RKO (cell line): Measurements from ENCODE around the gene ANKRD65.

Experiments used
- DNase-seq: peaks from one replicate; pipeline ENCODE4 v3.0.0-alpha.2; 2016; ENCODE audit warnings: low spot score

The ANKRD65 gene

DNA sequence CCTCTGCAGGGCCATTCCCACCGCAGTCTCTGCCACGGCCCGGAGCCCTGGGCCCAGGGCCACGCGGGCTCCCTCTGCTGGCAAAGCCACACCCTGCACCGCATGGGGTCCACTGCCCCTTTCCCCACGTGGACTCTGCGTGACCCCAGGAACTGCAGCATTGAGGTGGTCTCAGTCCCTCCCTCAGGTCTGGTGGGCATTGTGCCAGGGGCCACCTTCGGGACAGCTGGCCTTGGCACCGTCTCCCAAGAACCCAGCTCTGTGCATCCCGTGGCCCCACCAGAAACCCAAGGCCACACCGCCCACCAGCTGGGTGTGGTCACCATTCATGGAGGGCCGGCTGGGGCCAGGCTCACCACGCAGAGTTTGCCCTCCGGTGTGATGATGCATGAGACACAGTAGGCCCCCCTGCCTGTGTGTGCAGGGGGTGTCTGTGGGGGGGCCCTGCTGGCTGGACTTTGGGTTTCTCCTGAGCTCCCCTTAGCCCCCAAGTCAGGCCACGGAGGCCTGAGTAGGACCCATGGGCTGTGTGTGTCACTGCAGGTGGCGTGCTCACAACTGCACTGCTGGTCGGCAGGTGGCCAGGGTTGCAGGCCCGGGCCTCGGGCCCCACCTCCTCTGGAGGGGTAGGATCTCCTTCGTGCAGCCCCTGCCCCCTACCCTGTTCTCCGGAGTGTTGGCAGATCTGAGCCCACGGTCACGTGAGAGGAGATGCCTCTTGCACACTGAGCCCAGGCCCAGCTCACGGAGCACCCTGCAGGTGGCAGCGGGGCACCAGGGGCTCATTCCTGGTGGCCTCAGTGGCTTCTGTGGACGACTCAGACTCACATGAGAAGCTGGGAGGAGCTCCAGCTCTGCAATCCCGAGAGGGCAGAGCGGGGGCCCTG, 20.2 kb upstream of the ANKRD65 start:
- no peak for DNase-seq

DNA sequence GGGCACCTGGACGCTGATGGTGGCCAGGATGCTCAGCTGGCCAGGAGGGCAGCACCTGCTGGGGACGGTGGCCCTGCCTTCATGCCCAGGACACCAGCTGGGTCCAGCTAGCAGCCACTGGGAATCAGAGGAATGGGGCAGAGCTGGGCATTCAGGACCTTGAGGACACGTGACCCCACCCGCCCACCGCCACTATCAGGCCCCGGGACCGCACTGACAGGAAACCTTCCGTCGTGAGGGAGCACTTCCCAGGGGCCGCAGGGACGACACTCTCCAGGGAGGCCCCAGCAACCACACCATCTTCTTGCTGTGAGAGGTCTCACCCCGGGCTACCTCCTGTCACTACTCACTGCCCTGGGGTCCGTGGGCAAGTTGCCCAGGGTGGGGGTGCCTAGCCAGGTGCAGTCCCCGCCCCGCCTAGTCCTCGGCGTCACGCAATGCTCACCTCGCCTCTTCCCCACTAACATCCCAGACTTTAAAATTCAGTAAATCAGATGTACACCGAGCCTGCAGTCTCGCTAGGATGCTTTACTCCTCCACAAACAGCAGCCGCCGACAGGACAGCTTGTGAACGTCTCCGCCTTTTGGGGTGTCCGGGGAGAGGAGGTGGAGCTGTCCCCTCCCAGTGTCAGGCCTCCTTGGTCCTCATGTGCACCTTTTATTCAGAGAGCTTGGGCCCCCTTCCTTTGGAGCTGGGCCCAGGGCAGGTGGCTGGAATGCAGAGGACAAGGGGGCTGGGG, 19.4 kb upstream of the ANKRD65 start:
- no peak for DNase-seq

DNA sequence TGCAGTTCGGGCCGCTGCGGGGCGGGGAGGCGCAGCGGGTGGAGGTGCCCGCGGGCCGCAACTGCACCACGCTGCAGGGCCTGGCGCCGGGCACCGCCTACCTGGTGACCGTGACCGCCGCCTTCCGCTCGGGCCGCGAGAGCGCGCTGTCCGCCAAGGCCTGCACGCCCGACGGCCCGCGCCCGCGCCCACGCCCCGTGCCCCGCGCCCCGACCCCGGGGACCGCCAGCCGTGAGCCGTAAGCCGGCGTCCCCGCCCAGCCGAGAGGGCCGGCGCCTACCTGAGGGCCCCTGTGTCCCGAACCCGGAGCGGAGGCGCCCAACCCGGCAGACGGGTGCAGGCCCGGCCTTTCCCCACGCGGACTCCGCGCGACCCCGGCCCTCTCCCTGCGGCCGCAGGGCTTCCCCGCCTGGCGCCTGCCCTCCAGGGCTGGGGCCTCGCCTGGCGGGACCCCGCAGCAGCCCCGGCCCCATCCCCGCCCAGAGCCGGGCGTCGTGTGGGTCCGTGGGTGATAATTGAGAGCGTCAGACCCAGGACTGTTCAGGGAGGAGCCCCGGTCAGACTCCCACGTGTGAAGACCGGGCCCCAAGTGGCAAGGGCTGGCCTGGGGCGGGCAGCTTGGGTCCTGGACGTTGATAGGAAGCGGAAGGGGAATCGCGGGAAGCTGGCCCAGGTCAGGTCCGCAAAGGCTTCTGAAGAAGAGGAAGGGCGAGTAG, 18.6 kb upstream of the ANKRD65 start:
- no peak for DNase-seq

DNA sequence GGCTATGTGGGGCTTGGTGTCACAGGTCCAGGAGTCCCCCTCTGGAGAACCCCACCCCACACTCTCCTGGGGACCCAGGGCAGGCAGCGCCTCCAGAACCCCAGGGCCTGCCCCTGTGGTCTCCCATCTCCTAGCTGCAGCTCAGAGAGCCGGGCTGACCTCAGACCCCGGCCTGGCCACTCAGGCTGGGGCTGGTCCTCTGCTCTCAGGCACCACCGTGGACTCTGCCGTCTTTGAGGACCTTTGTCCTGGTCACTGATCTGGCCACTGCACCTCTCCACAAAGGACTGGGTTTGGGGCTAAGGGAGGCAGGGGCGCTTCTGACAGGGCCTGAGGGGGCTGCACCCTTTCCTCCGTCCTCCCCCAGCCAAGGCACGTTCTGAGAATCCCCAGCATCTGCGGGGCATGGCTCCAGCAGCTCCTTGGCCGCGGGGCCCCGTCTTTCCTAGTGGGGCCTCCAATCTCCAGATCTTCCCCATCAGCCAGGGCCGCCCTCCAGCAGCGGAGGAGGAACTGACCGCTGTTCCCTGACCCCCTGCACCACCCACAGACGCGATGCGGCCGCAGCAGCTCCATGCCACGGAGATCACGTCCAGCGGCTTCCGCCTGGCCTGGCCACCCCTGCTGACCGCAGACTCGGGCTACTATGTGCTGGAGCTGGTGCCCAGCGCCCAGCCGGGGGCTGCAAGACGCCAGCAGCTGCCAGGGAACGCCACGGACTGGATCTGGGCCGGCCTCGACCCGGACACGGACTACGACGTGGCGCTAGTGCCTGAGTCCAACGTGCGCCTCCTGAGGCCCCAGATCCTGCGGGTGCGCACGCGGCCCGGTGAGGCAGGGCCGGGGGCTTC, 17.7 kb upstream of the ANKRD65 start:
- no peak for DNase-seq

DNA sequence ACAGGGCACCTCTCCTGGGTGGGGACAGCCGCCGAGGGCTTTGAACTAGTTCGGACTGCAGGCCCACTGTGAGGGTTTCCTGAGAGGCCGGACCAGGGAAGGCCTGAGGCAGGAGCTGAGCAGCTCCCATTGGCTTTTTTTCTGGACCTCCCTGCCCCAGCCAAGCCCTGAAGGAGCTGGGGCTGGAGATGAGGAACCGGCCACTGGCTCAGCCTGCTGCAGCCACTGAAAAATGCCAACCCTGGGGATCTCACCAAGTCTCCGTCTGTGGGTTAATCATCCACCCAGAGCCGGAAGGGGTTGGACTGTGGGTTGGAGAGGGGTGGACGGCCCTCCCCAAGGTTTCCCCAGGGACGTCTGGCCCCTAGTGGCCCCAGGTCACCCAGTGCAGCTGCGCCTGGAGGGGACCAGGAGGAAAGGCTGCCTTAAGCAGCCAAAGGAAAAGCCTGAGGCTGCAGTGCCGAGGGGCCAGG, 16.9 kb upstream of the ANKRD65 start:
- no peak for DNase-seq

DNA sequence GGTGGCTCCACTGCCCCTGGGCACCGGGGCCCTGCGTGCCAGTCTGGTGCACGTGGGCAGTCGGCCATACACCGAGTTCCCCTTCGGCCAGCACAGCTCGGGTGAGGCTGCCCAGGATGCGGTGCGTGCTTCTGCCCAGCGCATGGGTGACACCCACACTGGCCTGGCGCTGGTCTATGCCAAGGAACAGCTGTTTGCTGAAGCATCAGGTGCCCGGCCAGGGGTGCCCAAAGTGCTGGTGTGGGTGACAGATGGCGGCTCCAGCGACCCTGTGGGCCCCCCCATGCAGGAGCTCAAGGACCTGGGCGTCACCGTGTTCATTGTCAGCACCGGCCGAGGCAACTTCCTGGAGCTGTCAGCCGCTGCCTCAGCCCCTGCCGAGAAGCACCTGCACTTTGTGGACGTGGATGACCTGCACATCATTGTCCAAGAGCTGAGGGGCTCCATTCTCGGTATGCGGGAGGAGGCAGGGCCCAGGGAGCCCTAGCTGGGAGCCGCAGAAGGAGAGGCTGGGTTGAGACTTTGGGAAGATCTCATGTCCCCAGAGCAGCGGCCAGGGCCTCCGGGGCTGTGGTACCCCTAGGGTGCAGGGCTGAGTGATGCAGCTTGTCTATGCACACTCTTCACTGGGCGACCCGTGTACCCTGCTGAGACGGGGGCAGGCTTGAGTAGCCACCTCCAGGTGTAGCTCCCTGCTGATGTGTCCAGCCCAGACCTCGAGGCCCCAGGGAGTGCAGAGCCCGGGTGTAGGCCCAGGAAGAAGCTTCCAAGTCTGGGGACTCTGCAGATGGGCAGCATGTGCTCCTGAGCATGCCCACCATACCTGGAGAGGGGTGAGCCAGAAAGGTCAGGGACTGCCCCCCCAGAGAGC, 16.2 kb upstream of the ANKRD65 start:
- no peak for DNase-seq

DNA sequence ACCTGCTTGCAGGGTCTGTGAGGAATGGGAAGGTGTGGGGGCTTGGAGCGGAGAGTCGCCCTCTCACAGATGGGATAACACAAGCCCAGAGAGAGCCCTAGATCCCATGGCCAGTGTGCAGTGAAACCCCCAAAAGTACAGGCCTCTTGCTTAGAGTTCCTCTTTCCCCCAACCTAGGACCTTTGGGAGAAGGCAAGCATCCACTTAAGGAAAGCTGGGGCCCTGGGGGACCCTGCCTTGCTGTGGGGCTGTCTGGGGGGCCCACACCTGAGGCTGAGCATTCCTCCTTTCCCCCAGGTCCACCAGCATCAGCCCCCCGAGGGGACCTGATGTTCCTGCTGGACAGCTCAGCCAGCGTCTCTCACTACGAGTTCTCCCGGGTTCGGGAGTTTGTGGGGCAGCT, 15.6 kb upstream of the ANKRD65 start:
- DNase-seq = no peak

DNA sequence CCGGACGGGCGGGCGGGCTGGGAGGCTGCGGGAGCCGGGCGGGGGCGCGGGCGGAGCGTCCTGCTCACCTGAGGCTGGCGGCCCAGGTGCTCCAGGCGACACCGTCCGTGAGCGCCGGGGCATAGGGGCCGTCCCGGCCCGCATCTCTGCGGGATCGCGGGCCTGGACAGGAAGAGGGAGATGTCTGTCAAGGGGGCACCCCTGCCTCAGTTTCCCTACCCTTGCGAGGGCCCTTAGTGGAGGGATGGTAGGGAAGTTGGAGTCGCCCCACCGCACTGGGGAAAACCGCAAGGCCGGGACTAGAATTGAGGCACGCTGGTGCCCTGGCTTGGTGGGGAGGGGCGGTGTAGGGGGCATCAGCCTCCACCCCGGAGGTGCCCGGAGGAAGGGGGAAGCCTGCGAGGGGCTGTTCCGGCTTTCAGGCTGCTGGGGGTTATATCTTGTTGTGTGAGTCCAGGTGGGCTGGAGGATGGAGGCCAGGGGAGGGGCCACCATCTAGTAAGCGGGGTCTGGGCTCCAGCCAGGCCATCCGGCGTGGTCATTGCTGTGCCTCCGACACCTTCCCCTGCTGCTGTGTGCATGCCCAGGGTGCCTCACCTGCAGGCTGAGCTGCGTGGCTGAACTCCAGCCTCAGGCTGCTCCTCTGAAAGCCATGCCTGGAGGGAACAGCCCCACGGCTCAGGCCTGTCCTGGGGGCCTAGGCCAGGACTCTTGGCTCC, 15.0 kb upstream of the ANKRD65 start:
- DNase-seq = no peak

DNA sequence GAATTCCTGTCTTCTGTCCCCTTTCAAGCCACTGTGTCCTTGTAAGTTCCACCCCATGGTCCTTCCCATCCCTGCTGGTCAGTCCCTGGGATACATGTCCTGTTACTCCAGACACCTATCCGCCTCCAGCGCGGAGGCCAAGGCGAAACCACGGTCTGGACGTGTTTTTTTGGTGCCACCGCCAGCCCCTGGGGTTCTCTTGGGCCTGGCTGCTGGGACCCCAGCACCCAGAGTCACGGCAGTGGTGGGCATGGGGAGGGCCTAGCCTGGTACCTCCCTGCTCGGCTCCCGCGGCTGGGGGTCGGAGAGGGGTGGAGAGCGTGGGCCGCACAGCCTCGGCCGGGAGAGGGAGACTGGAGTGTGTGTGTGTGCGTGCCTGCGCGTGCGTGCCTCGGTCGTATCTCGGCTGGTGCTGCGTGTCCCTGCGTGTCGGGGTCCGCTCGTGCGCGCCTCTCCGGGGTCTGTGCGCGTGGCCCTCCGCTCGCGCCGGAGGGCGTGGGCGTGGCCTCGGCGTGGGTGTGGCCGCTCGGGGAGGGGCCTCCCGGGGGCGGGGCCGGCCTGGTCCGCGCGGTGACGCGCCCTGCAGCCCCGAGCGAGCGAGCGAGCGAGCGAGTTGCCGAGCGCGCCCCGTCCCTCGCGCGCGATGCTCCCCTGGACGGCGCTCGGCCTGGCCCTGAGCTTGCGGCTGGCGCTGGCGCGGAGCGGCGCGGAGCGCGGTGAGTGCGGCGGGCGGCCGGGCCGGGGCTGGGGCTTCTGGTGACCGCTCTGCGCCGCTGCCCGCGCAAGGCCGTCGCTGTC, 14.2 kb upstream of the ANKRD65 start, which contains the start of gene VWA1:
TSS of gene VWA1 (plus strand) at position 585 of the 798 bp plus-strand sequence. CDS start at position 644, 59 bp downstream.
- DNase-seq = peak; percentile 59

DNA sequence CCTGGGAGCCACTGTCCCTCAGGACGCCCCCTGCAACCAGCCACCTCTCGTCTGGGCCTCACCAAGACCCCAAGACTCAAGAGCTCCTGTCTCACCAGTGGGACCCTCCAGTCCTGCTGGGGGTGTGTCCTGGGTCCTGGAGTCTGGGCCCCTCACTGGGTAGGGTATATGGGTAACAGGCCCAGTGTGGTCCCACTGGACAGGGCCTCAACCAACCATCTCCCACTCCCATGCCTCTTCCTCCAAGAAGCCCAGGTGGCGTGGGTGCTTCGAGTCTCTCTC, 13.7 kb upstream of the ANKRD65 start:
- DNase-seq = no peak

DNA sequence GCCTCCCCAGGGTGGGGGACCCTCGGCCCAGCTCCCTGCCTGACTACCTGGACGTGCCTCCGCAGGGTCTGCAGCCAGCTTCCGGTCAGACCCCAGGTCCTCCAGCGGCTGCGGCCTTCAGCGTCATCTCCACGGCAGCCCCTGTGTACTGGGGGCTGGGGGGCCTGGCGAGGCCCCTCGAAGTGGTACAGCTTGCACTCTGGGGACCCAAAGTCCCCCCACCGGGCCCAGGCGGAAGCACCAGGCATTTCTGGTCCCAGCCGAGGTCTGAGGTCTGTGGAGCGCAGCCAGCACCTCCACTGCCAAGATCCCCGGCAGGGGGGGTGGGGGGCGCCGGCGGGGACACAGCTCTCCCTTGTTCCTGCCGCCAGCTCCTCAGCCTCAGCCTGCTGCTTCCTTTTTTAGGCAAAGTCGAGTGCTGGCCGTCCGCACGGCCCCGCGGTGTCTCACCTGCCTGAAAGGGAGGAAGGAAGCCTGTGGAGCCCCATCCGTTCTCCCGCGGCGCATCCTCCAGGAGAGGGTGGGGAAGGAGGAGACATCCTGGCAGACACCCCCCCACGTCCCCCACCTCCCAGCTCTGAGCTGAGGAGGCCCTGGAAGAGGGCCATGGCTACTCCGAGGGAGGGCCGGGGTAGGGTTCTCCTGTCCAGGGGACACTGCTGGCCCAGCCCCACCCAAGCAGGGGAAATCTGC, 13.2 kb upstream of the ANKRD65 start:
- DNase-seq = no peak

DNA sequence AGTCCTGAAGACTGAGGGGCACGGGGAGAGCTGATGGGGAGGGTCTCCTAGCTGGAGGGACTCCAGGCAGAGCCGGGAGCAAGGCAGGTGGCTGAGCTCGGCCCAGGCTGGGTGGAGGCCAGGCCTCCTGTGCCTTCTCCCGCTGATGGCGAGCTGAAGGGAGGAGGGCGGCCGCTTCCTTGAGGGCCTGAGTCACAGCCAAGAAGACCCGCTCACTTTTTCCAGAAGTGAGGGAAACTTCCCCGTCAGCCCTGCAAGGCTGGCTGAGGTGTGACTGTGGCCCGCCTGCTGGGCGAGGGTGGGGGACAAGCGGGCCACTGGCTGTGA, 12.7 kb upstream of the ANKRD65 start:
- DNase-seq = peak; percentile 27

DNA sequence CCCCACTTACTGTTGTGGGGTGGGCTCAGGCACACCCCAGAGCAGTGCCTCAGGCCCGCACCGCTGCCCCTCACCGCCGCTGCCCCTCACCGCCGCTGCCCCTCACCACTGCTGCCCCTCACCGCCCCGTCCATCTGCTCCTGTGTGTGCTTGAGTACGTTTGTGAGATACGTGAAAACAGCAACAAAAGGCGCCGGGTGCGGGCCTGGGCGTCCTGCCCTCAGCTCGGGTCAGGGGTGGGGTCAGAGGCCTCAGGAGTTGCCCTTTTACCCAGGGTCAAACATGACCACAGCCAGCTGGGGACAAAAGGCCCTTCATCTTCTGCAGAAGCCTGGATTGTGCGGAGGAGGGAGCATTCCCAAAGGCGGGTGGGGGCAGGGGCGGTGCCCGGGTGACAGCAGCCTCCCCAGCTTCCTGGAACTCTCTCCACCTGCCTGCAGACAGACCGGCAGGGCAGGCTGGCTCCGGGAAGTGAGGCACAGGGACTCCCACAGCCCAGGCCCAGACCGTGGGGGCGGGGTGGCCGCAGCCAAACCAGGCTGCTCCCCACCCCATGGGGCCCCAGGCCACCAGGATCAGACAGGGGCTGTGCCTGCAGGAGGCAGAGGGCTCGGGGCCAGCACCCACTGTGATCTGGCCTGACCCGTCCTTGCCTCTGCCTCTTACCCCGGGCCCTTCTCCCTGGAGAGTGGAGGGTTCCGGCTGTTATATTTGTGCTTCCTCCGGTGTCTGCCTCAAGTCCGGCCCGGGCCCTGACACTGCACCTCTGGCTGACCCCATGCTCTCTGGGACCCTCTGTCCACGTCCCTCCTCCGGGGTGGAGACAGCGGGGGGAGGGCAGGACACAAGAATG, 12.1 kb upstream of the ANKRD65 start:
- no peak for DNase-seq

DNA sequence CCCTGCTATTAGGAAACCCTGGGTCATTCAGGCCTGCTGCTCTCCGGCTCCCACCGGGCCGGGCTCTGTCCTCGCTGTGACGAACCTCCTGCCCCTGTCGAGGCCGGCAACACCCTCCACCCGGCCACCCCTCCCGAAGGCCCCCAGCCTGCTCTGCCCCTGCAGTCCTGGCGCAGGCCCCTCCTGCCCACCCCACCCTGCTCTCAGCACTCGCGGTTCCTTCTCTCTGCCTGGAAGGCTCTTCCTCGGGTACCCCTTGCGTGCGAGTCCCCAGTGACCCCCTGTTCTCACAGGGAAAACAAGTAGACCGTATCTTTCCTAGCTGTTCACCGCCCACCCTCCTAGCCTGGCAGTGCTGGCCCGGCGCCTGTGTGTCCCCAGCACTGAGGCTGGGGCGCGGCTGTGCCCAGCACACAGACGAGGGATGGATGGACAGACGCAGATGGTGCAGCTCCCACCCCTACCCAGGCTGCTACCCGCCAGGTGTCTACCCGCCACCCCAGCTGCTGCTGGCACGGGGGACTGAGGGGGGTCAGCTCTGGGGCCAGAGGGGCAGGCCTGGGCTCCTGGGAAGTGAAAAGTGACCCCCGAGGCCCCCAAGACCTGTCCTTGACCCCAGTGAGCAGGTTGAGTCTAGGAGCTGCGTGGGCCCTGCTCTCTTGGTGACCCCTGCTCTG, 11.3 kb upstream of the ANKRD65 start:
- DNase-seq = no peak

DNA sequence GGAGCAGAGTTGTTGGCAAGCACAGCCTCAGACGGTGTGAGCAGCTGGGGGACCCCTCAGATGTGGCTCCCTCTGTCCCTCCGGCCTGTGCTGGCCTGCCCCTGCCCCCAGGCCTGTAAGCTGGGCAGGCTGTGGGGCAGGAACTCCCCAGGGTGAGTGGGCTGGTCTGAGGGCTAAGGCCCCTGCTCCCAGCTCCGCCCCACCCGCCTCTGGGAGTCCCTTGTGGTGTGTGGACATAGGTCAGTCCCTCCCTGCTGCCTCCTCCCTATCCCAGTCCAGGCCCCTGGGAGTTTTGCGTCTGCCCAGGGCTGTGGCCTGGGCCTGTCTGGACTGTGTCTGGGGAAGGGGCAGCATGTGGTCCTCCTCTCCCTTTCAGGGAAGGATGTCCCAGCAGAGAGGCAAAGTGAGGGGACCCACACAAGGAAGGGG, 10.8 kb upstream of the ANKRD65 start:
- DNase-seq = no peak

DNA sequence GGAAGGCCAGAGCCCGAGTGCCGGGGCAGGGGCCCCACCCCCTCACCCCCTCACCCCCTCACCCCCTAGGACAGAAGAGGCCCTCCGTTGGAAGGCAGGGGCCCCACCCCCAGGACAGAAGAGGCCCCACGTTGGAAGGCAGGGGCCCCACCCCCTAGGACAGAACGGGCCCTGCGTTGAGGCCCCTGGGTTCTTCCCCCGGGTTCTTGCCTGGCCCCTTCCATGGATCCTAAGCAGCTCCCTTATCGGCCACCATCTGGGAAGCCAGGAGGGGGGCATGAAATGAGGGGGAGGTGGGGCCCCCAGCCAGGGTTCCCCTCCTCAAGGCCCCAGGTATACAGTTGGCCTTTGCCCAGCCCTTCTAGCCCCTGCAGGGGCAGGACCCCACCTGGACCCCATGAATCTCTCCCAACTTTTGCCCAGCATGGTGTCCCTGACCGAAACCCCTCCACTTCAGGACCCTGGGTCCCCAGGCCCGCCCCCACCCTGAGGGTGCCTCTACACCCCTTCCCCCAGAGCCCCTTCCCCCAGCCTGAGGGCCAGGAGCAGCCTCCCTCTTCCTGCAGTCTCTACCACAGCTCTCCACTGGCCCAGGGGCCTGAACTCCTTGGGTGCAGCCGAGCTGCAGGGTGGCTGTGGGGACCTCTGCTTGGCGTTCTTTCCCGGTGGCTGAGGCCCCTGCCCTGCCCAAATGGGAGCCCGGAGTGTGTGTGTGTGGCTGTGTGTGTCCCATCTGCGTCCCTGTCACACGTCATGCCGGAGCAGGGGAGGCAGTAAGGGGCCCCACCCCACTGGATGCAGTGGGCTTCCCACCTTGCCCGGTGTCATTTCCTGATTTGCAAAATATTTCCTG, 10.1 kb upstream of the ANKRD65 start:
- no peak for DNase-seq
